Ishikawa (cell line): ENCODE measurements around the gene CLIC2.

Experiments
- CEBPB ChIP-seq: IDR thresholded peaks from 2 replicates; pipeline ENCODE4 v1.6.1; 2012
- FOXM1 ChIP-seq: IDR thresholded peaks from 2 replicates; pipeline ENCODE4 v1.6.1; 2012; ENCODE audit warnings: low read depth, borderline replicate concordance

GRCh38 chrX:155259752-155260151 lies 74.7 kb downstream of the CLIC2 start:
- no peak for TF ChIP-seq FOXM1
- TF ChIP-seq CEBPB = no peak
